SK-MEL-5 (cell line): ENCODE results near the gene ZNF646. TPM values are rescaled to one million over a fixed set of nuclear protein-coding genes. Genes with fewer than 3 reads are reported as not detected.

Experiments
- DNase-seq: peaks from one replicate; pipeline ENCODE4 v3.0.0-alpha.2; 2016; ENCODE audit warnings: low read depth, low spot score
- in situ Hi-C: cut with HindIII; loops from 2 replicates; pipeline ENCODE4 v1.10.0; 2016; ENCODE audit warnings: low sequenced_read_pairs, high pct_unique_total_duplicates, low pct_unique_long_range_greater_than_20kb
- polyA plus RNA-seq, 2 experiments: library from polyadenylated mRNA; depleted of rRNA; stranded (reverse); fragments of >200 nt; gene quantifications; 2 replicates each; pipeline ENCODE4 v1.2.3, GENCODE V29; 2015
- total RNA-seq: library from RNA; depleted of rRNA; stranded (reverse); fragments of >200 nt; shearing (Covaris generic); gene quantifications from 2 replicates; pipeline ENCODE4 v1.2.3, GENCODE V29; 2014; rRNA removed

ZNF646 gene
- total RNA-seq, result 9.0 and 9.3 TPM in 2 replicates
- polyA plus RNA-seq (2015; cell fraction: cytosol; rRNA removed), result 9.8 and 10.7 TPM in 2 replicates
- 21.1 and 32.1 TPM in 2 replicates for polyA plus RNA-seq (2015; cell fraction: nucleus; rRNA removed)

GRCh38 chr16:31073970-31074813, at the start of gene ZNF646, which contains the start of gene ZNF668:
Gene ZNF646, plus strand, starts transcription at chr16:31074422. Its CDS starts 1,903 bp downstream, at chr16:31076325.
Gene ZNF668, minus strand, starts transcription at chr16:31074240. Its CDS starts 9,781 bp downstream, at chr16:31064459.
- DNase-seq, result peak; percentile 98
- in situ Hi-C loops, result no loop called here

GRCh38 chr16:31025339-31025738, 48.9 kb upstream of the ZNF646 start:
- in situ Hi-C loops, result no loop called here
- no peak for DNase-seq

- in situ Hi-C loops, result no loop called here
- DNase-seq, result no peak
Observed at GRCh38 chr16:31029272-31029671, 45.0 kb upstream of the ZNF646 start.

- in situ Hi-C loops, result no loop called here
- DNase-seq, result no peak
Observed at GRCh38 chr16:31031276-31031675, 42.9 kb upstream of the ZNF646 start.

- in situ Hi-C loops, result no loop called here
- peak; percentile 95 for DNase-seq
Observed at GRCh38 chr16:31032736-31033708, 41.2 kb upstream of the ZNF646 start, which contains the start of gene STX4. Gene STX4, plus strand, starts transcription at chr16:31033558. Its CDS starts 248 bp downstream, at chr16:31033806.

GRCh38 chr16:31033709-31034492, 40.3 kb upstream of the ZNF646 start:
- peak; percentile 86 for DNase-seq
- in situ Hi-C loops, result no loop called here

- in situ Hi-C loops, result no loop called here
- DNase-seq, result no peak
Observed at GRCh38 chr16:31036691-31037090, 37.5 kb upstream of the ZNF646 start.

- DNase-seq, result no peak
- in situ Hi-C loops, result no loop called here
Observed at GRCh38 chr16:31038993-31039392, 35.2 kb upstream of the ZNF646 start.

- DNase-seq, result no peak
- in situ Hi-C loops, result no loop called here
Observed at GRCh38 chr16:31042866-31043265, 31.4 kb upstream of the ZNF646 start.

- in situ Hi-C loops, result no loop called here
- DNase-seq, result no peak
Observed at GRCh38 chr16:31043352-31043751, 30.9 kb upstream of the ZNF646 start.

- in situ Hi-C loops, result no loop called here
Observed at GRCh38 chr16:31043898-31044481, 30.2 kb upstream of the ZNF646 start.

GRCh38 chr16:31050280-31051030, 23.8 kb upstream of the ZNF646 start:
- no peak for DNase-seq
- in situ Hi-C loops, result no loop called here

More at GRCh38 chr16:31043898-31044481, 30.2 kb upstream of the ZNF646 start:
- no peak for DNase-seq

GRCh38 chr16:31052114-31052513, 22.1 kb upstream of the ZNF646 start:
- in situ Hi-C loops, result no loop called here
- peak; percentile 63 for DNase-seq

- no peak for DNase-seq
- in situ Hi-C loops, result no loop called here
Observed at GRCh38 chr16:31055613-31056012, 18.6 kb upstream of the ZNF646 start.

GRCh38 chr16:31061126-31061812, 13.0 kb upstream of the ZNF646 start:
- in situ Hi-C loops, result no loop called here
- DNase-seq, result no peak
